ENCODE measurements around the gene ELF2. TPM values are rescaled to one million over a fixed set of nuclear protein-coding genes. Genes with fewer than 3 reads are reported as not detected.
"Not testable (repeated sequence)": the region's sequence is repeated elsewhere in the genome, so short reads cannot be mapped to it uniquely, and the experiment has no call there.

ELF2 gene
- total RNA-seq: 52.8 and 54.9 TPM in 2 replicates

DNA sequence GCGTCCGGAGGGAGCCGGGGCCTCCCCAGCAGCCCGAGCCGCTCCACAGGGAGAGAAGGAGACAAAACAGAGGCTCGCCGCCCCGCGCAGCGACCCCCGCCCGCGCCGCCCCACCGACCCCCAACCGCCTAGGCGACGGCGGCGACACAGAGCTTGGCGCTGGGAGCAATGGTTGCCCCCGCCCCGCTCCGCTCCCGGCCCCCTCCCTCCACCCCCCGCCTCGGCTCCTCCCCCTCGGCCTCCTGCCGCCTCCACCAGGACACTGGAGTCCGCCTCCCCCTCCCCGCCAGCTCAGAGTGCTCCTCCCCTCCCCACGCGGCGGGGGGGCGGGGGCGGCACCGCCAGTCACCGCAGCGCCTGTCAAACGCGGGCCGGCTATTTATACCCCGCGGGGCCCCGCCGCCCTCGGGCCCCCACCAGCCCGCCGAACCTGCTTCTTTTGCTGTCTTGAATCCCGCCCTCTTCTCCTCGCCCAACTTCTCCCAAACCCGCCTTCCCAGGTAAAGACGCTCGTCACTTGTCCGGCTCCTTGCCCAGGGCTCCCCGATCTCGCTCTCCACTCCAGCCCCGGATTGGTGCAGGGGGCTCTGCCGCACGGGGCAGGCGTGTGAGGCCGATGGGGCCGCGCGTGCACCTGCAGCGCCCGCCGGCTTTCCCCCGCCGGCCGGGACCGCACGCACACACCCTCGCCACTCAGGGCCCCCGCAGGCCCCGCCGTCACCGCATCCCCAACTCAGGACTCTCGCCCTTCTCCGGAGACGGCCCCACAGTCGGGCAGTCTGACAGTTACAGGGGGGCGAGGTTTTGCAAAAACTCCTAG is at the start of gene ELF2:
TSS of gene ELF2 (minus strand) at position 170 of the 820 bp plus-strand sequence. CDS start 39,517 bp downstream, outside the sequence.
- peak; percentile 93 for DNase-seq

DNA sequence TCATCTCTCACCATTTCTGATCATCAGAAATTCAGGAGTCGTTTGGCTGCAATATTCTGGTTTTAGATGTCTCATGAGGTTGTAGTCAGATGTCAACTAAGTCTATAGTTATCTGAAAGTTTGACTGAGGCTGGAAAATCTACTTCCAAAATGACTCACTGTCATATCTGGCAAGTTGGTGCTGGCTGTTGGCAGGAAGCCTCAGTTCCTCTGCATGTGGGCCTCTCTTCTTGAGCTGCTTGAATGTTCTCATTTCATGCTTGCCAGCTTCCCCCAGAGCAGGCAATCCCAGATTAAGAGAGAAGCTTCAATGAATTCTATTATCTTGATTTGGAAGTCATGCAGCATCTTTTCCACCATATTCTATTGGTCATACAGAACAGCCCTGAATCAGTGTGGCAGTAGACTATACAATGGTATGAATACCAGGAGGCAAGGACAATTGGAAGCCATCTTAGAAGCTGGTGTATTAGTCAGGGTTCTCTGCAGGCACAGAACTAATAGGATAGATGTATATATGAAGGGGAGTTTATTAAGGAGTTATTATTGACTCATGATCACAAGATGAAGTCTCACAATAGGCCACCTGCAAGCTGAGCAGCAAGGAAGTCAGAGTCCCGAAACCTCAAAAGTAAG is 46.8 kb upstream of the ELF2 start:
- DNase-seq: peak; percentile 34

- no peak for DNase-seq
These were observed 45.2 kb upstream of the ELF2 start for GRCh38 chr4:139222215-139222614.

GRCh38 chr4:139221687-139222086 is 44.7 kb upstream of the ELF2 start:
- no peak for DNase-seq

GRCh38 chr4:139219450-139220055 is 42.5 kb upstream of the ELF2 start:
- DNase-seq: no peak

- no peak for DNase-seq
These were observed 37.1 kb upstream of the ELF2 start for GRCh38 chr4:139214039-139214534.

DNA sequence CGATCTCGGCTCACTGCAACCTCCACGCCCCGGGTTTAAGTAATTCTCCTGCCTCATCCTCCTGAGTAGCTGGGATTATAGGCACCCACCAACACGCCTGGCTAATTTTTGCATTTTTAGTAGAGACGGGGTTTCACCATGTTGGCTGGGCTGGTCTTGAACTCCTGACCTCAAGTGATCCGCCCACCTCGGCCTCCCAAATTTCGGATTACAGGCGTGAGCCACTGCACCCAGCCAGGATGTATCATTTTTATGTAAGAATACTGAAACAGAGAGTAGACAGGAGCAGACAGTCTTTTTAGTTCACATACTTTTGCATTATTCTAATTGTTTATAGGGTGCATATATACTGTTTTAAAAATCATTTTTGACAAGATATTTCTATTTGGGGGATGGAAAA is 36.6 kb upstream of the ELF2 start:
- not testable (repeated sequence) for DNase-seq

- no peak for DNase-seq
These were observed 35.9 kb upstream of the ELF2 start for GRCh38 chr4:139212900-139213299.

DNA sequence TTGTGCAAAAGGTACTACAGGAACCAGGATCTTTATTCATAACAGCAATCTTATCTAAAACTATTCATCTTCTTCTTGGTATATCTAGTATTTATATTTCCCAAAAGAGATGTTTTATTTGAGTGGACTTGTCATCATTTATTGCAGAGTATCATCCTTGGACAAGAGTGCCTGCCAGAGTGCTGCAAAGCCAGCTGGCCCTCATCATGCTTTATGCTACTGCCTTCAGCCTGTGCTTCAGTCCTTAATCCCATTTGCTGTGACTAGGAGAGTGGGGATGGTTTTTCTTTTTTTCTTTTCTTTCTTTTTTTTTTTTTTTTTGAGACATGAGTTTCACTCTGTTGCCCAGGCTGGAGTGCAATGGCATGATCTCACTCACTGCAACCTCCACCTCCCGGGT is 33.5 kb upstream of the ELF2 start:
- DNase-seq: no peak

GRCh38 chr4:139209470-139210063 is 32.5 kb upstream of the ELF2 start:
- no peak for DNase-seq

DNA sequence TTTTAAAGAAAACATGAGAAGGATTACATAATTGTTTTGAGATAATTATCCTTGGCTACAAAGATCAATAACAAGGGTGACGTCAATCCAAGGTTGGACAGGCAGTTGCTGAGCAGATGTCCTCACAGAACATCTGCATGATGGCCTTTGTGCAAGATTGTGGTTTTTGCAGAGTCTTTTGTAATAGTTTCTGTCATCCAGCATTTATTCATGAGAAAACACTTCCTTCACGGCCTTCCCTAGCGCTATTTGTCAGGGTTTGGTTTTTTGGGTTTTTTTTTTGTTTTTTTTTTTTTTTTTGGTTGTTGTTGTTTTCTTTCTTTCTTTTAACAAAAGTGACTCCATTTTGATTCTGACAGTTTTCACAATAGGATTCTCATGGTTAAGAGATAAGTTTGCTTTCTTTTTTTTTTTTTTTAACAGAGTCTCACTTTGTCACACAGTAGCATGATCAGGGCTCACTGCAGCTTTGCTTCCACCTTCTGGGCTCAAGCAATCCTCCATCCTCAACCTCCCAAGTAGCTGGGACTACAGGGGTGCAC is 31.5 kb upstream of the ELF2 start:
- peak; percentile 7 for DNase-seq

DNA sequence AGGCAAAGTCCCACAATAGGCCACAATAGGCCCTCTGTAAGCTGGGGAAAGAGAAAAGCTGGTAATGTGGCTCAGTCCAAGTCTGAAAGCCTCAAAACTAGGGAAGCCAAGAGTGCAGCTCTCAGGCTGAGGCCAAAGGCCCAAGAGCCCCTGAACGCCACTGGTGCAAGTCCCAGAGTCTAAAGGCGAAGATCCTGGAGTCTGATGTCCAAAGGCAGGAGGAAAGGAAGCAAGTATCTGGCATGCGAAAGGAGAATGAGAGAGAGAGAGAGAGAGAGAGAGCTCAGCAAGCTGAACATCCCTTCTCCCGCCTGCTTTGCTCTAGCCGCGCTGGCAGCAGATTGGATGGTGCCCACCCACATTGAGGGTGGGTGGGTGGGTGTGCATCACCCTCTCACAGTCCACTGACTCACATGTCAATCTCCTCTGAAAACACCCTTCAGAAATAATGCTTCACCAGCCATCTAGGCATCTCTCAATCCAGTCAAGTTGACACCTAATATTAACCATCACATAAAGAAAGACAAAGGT is 30.9 kb upstream of the ELF2 start:
- DNase-seq: no peak

DNA sequence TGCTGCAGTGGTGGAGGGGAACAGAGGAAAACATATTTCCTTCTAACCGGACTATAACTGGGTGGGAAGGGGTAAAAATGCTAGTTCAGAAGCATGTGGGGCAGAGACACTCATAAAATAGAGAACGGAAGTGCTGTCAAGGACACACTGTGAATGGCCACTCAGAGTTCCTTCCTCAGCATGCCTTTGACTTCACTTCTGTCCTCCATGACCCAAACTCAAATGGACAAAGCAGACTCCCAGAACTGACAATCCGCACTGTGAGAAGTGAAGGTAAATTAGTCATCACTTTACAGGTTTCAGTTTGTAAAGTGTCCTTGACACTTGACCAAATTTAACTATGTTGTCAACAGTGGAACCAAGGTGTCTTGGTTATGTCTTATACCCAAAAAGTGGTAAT is 30.2 kb upstream of the ELF2 start:
- no peak for DNase-seq

DNA sequence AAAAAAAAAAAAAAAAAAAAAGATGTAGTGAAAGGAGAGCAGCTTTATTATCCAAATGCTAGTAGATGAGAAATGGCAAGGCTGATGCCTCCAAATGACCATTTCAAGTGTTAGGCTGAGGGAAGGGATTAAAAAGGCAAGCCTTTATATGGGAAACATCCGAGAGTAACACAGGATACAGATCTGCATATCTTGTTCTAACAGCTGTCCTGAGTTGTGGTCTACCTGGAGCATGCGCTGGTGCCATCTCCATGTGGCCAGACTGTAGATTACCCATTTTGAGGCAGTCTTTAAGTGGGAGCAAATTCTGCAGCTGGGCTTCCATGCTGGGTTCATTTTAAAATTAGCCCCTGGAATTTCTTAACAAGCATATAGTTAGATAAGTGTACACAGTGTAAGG is 26.0 kb upstream of the ELF2 start:
- no peak for DNase-seq

- no peak for DNase-seq
These were observed 23.5 kb upstream of the ELF2 start for GRCh38 chr4:139200506-139200905.

DNA sequence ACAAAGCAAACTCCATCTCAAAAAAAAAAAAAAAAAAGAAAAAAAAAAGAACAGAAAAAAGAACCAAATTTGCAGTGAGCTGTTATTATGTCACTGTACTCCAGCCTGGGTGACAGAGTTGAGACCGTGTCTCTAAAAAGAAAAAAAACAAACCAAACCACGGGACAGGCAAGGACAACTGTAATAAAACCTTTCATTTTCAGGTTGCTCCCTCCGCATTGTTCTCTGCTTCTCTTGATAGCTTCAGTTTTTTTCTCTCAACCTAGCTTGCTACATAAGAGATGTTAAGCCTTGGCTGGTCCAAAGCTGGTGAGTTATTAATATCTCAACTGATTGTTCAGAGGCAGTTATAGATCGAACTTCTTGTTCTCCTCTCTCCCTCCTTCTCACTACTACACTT is 23.1 kb upstream of the ELF2 start:
- DNase-seq: no peak

DNA sequence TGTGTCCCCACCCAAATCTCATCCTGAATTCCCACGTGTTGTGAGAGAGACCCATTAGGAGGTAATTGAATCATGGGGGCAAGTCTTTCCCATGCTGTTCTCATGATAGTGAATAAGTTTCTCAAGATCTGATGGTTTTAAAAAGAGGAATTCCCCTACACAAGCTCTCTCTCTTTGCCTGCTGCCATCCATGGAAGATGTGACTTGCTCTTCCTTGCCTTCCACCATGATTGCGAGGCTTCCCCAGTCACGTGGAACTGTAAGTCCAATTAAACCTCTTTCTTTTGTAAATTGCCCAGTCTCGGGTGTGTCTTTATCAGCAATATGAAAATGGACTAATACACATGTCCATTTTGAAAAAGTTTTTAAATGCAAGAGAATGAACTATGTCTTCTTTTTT is 20.2 kb upstream of the ELF2 start:
- DNase-seq: not testable (repeated sequence)

GRCh38 chr4:139196462-139196861 is 19.4 kb upstream of the ELF2 start:
- no peak for DNase-seq

DNA sequence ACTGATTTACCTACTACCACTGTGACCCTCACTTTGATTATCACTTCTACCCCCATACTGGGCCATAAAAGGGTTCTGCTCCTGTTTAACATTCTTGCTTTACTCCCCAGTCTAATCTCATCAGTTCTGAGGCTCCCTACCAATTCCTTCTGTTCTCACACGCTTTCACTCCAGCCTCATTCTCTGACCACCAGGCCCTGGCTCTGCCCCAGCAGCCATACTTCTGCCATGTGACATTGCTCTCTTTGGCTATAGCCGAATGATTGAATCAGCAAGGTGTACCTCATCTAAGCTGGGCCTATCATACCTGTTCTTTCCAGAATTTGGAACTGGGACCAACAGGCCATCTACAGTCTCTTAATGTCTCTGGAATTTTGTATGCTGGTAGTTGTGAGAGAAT is 14.4 kb upstream of the ELF2 start:
- no peak for DNase-seq

DNA sequence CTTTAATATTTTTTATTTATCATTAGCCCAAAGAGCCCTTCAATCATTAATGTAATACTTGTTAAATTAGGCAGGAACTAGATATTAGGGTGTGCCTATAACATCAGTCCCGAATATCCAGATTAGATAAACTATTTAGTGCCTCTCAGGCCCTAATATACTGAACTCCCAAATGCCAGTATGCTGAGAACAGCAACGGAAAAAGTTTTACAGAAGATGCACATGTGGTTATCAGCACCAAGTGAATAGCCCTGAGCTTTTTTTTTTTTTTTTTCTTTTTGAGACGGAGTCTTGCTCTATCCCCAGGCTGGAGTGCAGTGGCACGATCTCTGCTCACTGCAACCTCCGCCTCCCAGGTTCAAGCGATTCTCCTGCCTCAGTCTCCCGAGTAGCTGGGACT is 13.0 kb upstream of the ELF2 start:
- DNase-seq: no peak

DNA sequence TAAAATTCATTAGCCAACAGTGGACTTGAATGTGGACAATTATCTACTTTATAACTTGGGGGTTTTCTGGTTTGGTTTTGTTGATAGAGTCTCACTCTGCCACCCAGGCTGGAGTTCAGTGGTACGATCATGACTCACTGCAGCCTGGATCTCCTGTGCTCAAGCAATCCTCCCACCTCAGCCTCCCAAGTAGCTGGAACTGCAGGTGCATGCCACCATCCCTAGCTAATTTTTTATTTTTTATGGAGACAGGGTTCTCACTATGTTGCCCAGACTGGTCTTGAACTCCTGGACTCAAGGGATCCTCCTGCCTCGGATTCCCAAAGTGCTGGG is 12.4 kb upstream of the ELF2 start:
- DNase-seq: no peak

DNA sequence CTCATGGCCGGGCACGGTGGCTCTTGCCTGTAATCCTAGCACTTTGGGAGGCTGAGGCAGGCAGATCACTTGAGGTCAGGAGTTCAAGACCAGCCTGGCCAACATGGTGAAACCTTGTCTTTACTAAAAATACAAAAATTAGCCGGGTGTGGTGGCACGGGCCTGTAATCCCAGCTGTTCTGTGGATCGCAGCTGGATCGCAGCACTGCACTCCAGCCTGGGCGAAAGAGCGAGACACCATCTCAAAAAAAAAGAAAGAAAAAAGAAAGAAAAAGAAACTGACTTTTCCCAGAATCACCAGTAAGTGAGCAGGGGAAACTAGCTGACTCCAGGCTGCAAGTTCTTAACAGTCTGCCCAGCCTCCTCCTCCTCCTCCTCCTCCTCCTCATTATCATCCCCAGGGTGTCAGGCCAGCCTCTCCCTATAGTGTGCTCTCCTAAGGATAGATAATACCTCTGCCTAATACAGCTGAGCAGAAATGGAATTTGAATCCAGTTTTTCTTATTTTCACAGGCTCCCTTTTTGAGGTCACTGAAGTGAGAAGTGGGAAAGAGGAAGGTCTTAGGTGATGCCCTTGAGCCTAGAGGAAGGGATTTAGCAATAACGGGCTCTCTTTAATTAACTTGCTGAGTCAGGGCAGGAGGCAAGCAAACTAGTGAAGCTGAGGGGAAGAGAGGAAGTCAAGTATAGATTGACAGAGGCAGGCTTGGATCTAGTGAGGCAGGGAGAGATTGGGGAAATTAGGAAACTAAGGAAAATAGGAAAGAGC is 11.8 kb upstream of the ELF2 start:
- no peak for DNase-seq
